HG02610 (cell line): Measurements from ENCODE around the gene GLIS1.

ENCODE experiments used
- ATAC-seq: cut with Tn5 transposase; IDR thresholded peaks from one replicate; pipeline ENCODE4 v1.9.1; 2021; ENCODE audit warnings: mild to moderate bottlenecking, moderate library complexity; ENCODE audit not compliant: unreplicated experiment

Gene GLIS1

DNA sequence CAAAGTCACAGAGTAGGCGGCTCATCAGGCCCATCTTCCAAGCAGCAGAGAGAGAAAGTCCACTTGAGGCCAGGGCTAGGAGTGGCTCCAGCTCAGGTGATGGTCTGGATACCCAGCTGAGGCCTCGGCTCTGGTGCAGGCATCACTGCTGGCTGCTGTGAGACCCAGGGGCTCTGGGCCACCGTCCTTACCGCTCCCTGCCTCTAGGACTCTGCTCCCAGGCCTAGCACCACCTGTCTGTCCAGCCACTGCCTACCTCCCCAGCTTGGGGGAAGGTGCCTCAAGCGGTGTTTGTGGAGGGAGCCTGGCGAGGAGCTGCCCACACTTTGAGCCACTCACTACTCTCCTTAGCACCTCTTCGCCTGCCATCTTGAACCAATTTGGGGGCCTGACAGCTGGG lies 221.9 kb downstream of the GLIS1 start:
- no peak for ATAC-seq

DNA sequence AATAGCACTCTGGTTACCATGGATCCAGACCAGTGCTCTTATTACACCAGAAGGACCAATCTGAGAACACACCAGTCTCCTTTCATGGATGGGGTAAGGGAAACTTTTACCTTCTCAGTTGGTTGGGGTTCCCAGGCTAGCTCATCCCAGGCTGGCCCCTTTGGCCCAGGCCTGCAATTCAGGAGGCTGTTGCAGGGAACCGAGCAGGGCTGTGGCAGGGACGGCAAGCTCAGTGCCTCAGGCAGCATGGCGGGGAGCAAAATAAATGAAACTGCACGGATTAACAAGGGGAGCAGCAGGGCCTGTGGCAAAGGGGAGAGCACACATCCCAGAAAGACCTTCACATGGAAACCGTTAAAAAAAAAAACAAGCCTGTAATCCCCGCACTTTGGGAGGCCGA lies 222.8 kb downstream of the GLIS1 start:
- no peak for ATAC-seq

DNA sequence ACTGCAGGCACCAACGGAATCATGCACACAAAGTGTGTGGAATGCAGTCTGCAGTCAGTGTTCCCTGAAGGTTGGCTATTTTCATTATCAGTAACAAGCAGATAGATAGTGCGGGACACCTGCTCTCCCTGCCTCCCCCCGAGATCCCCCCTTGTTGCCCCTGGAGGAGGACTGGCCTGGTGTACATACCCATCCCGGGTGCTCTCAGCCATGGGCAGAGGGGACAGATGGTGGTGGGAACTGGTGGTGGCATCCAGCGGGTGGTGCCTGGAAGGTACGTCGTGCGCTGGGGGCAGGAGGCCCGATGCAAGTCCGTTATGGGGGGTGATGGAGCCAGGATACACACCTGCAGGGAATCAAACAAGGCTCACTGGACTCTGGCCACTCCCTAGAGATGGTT lies 224.5 kb downstream of the GLIS1 start:
- no peak for ATAC-seq

DNA sequence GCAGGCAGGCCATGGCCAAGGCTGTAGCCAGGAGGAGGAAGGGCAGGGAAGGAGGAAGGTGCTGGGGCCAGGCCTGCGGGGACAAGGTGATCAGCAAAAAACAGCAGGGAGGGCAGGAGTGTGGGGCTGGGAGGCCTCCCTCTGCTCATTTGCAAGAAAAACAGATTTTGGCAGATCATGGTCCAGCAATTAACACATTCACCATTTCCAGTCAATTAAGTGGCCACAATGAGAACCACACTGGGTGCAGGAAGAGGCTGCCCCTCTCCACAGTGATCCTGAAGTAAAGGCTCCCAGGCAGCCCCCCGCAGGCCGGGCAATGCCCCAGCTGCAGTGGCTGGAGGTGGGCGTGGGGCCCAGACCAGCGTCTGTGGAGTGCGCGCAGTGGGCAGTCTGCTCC lies 225.1 kb downstream of the GLIS1 start:
- no peak for ATAC-seq

DNA sequence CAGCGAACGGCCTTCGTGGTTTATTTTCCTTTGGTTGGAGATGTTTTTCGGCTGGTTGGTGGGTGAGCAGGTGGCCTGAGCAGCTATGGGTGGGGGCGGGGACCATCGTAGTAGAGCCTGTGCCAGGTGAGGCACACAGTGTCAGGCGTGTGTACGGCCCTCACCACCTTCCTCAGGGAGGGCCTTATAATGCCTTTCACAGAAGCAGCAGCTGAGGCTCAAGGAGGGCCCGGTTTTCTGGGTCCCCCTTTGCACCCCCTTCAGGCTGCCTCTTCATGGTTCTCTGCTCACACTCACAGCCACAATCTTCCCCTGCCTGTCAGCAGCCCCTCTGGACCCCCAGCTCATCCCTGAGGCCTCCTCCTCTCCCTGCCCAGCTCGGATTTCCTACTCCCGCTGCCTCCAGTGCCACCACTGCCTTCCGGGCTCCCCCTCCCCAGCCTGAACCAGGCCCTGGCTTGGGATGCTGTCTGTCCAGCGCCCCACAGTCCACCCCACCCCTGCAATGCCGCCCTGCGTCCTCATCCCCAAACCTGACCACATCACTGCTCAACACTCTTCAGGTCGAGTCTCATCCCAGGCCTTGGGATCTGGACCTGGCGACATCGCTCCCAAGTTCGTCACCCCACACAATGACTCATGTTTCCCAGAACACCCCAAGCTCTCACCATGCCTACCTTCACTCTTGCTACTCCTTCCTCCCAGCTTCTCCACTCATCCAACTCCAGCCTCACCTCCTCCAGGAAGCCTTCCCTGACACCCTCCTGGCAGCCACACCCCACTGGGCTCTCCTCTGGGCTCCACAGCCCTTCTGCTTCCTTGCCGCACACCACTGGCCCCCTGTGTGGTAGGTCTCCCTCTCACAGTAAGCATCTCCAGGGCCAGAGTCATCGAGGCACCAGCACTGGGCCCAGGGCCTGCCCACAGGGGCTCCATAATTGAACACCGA lies 225.9 kb downstream of the GLIS1 start:
- ATAC-seq: no peak

DNA sequence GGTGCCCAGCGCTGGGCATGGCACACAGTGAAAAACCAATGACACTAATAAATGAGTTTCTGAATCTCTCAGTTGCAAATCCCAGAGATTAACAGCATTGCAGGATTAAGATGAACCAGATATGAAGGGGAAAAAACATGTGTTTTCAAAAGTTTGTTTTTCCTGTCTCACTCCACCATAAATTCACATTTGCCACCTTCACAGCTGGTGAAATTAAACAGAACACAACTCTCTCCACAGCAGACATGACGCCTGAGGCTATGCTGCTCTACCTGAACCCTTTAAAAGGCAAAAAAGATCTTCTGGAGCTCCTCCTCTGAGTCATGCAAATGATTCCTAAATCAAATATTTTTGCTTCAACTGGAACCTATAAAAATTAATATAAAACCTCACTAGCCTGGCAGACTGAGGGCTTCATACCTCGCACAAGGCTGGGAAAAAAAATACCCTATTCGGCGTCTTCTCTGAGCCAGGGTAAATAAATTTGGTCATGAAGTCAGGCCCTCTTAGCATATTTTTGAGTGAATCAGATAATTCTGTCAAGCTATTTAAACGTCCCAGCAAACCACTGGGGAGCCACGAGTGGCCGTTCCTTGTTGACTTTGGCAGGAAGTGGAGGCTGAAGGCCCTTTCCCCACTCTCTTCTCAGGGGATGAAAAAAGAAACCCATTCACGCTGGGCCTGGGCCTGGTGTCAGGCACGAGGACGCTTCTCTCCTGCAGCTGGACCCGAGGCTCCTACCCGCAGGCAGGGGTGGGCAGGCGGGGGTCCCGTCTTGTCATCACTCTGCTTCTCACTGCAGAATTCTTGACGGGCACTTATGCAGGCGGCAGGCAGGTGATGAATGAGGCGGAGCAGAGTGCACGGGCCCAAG lies 226.8 kb downstream of the GLIS1 start:
- no peak for ATAC-seq

DNA sequence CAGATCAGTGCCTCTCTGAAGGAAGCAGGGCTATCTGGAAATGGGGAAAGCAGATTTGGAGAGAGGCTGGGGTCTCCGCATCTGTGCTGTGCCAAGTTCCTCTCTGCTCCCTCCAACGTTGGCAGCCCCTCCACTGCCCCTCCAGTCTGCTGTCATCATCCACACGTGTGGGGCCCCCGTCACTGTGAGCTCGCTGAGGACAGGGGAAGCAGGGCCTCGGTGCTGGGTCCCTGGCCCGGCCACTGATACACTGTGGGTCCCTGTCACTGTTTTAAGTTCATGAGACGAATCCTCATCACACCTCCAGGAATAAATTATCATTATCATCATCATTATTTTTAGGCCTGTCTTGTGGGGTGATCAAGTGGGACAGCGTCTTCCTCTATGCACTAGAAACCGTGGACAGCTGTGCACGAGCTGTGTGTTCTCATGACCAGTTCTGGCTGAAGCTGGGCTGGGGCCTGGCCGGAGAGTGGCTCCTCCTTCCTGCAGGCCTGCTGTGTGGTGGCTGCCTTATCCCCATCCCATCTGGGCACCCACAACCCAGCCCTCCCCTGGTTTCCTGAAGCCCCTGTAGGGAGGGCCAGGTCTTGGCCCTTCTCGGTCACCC lies 227.5 kb downstream of the GLIS1 start:
- no peak for ATAC-seq

DNA sequence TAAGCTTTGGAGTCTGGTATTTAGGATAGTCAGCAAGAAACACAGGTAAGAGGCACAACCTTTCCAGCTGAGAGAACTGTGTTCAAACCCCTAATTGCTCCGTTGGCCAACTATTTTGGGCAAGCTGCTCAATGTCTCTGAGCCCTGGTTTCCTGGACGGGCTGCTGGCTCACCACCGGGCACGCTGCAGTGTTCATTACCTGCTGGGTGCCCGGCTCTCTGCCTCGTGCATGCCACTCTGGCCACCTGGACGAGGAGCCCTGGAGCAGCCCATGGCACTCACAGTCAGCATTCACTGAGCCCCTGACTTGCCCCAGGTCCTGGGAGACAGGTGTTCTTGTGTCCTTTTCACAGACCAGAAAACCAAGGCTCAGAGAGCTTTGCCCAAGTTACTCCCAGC lies 228.7 kb downstream of the GLIS1 start:
- ATAC-seq: no peak

DNA sequence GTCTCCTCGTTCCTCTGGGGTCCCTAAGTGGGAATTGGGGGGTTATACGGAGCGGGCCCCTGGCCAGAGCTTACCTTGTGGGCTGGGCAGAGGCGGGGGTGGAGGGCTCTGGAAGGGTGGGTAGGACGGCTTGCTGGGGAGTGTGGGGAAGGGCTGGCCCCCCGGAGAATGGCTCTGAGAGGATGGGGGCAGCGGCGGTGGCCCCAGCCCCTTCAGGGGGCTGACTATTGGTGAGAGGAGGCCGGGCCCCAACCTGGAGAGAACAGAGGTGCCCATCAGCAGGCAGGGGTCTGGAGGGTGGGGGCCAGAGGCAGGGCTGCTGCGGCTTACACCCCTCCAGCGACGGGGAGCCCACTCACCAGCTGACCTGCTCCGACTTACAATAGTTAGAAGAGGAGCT lies 229.2 kb downstream of the GLIS1 start:
- no peak for ATAC-seq

DNA sequence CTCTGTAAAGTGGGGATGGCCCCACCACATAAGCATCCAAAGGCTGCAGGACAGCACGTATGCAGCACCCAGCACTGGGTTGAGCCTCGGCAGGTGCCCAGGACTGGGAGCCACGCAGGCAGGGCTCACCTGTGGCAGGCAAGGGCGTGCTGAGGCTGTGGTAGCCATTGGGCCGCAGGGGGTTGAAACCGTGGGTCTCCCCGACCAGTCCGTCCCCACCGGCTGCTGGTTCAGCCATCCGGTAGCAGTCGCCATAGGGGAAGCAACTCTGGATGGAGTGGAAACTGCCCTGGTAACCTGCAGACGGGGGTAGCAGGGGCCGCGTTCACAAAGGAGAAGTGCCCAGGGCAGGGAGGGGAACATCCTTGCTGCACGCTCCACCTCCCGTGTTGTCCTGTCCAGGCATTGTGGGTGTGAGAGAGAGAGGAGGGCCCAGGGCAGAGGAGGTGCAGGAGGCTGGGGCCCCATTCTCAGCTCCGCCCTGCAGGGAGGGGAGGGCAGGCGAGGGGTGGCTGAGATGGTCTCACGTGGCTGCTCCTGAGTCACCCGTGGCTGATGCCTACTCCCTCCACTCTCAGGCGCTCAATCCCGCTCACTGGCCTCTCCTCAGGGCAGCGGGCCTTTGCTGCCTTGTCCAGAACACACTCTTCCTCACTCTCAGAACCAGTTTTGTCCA lies 229.8 kb downstream of the GLIS1 start:
- ATAC-seq: no peak

DNA sequence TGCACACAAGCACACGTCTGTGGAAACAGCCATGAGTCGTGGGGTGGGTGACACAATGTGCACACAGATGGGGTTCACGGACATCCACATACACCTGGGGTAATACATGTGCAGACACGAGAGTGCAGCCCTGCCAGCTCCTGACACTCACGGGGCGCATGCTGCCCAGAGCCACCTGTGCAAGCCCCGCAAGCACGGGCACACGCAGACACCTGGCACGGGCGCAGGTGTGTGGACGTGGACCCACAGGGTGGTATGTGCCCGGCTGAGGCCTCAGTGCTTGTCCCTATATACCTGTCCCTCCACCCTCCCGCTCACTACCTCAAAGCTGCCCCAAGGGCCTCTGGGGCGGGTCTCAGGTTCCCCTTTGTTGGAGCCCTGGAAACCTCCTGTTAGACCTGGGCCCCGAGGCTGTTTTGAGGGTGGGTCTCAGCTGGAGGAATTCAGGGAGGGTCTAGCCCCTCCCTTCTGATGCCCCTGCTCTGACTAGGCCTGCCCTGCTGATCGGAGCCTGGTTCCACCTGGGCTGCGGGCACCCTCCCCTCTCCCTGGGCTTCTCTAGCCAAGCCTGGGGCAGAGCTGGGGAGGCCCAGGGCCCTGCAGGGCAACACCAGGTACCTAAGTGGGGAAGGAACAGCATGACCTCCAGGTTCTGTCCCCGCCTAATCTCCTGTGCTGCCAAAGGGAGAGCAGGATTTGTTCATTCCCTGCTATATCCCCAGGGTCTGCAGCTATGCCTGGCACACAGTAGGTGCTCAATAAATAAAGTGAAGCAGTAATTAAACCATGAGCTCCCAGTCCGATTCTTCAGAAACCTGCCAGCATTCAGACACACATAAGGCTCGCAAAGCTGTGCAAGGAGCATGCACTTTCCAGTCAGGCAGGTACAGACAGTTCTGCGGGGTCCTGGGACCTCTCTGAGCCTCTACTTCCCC lies 230.6 kb downstream of the GLIS1 start:
- no peak for ATAC-seq

DNA sequence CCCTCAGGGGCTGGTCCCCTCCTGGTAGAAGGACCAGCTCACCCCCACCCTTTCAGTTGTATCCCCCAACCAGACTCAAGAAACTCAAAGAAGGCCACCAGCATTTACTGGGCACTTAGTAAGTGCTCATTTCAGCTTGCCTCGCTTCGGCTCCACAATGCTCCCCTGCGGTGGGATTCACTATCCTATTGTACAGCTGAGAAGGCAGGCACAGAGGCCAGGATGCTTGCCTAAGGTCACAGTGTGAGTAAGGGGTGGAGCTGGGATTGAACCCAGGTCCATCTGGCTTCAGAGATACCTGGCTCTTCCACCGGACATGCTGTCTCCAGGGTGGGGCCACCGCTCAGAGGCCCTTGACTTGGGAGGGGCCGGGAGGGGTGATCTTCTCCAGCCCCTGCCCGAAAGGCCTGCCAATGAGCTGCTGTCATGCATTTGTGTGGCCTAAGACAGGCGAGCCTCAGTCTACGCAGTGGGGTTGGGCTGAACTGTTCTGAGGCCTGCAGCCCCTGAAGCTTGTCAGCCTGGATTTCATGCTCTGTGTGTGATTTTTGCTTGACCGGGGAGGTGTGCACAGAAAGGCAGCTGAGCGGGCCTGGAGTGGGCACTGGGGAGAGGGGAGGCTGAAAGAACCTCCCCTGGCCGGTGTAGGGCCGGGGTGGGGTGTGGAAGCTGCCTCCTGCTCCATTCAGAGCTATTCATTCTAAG lies 231.7 kb downstream of the GLIS1 start:
- no peak for ATAC-seq

DNA sequence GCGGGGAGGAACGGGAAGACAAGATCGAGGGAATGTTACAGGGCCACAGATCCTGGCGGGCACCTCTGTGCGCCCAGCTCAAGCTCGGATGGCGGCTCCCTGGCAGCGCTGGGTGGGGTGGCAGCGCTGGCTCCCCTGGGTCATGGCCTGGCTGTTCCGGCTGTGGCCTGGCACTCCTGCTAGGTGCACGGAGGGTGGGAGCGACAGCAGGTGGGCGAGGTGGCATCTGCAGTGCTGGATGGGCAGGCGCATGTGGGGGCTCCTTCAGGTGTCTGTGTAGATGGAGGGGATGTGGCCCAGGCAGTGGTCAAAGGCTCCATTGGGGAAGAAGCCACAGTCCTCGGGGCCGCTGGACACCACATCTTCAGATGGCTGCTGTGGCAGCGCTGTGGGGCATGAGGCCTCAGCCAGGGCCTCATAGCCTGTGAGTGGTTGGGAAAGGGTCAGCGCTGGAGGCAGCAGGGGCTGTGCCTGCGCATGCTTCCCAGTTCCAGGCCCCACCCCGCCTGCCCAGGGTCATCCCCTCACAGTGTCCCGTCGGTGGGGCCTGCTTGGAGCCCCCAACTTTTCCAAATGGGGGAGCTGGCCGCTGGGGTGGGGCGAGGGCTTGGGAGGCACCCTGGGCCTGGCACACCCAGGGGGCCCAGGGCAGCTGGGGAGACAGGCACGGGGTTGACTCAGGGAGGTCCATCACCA lies 232.5 kb downstream of the GLIS1 start:
- ATAC-seq: no peak

DNA sequence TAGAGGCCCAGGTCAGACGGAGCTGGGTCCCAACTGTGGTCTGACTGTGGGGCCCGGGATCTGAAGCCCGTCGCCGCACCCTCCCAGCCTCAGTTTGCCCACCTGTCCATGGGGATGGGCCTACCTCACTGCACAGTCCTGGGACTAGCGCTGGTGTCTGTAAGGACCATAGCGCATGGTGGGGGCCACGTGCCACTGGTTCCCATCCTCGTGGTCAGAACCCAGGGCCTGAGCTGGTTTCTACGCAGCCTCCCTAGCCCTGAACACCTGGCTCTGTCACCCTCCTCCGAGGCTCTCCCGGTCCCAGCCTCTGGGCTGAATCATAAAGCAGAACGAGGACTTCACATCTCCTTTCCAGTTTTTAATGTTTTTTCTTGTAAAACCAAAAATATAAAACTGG lies 233.1 kb downstream of the GLIS1 start:
- no peak for ATAC-seq

DNA sequence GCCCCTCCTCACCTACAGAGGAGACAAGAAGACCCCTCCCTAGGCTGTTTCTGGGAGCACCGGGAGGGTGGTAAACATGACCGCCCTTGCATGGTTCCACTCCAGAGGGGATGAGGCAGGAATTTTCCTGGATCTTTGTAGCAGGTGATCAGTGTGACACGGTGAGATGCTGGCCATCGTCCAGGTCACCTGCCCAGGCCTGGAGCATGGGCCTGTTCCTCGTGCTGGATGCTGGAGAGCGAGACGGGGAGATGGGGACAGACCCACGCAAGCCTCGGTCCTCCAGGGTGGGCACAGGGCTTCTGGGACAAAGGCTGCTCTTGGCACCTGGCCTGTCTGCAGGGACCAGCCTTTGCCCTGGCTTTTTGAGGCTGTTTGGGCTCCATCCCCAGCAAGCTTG lies 233.6 kb downstream of the GLIS1 start:
- ATAC-seq: no peak

DNA sequence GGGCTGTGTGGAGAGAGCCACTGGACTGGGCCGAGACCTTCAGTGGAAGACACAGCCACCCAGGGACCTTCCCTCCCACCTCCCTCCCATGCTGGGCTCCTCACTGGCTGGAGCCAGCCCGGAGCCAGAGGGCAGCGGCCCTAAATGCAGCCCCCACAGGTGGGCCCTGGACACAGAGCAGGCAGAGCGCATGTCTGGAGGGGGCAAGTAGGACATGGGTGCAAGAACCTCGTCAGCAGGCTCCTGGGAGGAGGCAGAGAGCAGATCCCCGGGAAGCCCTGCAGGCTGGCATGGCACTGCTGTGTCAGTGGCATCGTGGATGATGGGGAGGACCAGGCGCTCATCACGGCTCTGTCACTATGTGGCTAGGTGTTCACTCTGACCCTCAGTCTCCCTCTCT lies 234.1 kb downstream of the GLIS1 start:
- ATAC-seq: no peak

DNA sequence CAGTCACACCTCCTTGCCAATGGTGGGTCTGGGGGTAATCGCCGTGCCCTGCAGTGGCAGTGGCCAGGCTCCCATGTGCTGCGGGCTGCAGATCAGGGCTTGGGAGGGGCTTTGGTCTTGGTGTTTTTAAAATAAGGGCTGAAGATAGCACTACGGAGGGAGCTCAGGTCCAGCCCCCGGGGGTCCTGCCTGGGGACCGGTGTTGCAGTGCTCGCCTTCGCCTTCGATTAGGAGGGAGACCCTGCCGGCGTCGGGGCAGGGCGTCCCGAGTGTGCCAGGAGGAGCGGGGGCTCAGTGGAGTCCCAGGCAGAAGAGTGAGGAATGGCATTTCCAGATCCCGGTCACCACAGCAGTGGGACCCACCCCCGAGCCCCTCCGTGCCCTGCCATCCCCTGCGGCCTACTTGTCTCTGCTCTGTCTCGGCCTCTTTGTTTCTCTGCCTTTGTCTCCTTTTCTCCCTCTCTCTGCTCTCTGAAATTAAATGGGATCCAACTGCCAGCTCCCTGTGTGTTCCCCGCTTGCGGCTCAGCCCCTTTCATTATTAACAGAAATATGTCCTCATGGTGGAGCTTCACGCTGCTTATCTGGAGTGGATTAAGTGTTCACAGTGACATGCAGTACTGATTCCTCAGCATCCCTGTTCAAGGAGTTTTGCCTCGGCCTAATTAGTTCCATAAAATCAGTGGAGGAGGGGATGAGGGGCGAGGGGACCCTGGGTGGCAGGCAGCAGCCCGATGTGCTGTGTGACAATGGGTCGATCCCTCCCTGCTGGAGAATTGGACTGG lies 235.3 kb downstream of the GLIS1 start:
- no peak for ATAC-seq
